HG02642 (cell line): ENCODE data around the gene SERPINB1.
"Not testable (repeated sequence)": the region's sequence is repeated elsewhere in the genome, so short reads cannot be mapped to it uniquely, and the experiment has no call there.

Experiments used
- ATAC-seq: cut with Tn5 transposase; IDR thresholded peaks from one replicate; pipeline ENCODE4 v1.9.1; 2021; ENCODE audit warnings: mild to moderate bottlenecking; ENCODE audit not compliant: unreplicated experiment, poor library complexity

The SERPINB1 gene

DNA sequence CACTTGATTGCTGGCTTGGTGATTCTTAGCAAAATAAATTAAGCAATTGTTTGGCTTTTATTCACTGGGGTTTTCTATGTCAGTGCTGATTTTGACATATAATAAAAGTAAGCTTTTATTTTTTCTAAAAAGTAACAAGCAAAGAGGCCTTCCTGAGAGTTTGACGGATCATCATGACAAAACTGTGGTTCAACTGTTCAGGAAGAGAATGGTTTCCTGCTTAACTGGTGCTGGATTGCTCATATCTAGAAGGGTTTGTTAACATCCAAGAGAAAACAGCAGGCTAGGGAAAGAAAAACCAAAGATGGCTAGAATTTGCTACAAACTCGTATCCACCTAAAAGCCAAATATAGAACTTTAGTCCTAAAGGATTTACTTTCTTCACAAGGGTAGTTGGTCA is 21.2 kb downstream of the SERPINB1 start:
- no peak for ATAC-seq

DNA sequence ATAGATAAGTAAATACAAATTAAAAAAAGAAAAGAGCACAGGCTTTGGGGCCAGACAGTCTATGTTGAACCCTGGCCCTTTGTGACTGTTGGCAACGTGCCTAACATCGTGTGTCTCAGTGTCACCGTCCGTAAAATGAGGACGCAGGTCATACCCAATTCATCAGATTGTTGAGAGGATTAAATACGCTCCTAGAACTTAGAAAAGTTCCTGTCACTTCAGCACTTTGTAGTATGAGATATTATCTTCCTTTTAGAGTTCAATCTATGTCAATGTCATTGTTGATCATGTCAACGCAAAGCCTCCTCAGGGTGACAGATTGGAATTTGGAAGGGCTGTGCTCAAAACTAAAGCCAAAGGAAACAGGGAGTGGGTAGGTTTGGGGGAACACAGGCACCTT is 21.7 kb downstream of the SERPINB1 start:
- no peak for ATAC-seq

DNA sequence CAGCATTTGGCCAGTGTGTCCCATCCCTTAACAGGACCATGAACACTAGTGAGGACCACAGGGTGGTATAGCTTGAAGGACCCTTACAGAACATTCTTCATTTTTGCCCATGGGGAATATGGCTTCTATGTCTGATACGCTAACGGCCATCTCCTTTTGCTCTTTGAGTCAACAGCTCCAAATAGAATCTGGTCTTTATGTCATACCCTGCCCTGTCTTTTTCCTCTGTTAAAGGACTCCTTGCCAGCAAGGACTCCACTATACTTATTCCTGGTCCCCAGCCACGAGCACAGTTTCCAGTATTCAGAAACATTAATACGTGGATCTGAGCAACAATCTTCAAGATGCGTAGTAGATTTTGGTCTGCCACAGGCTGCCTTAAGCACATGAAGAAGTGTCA is 22.5 kb downstream of the SERPINB1 start:
- ATAC-seq: no peak

GRCh38 chr6:2818593-2818992 is 23.1 kb downstream of the SERPINB1 start:
- no peak for ATAC-seq

DNA sequence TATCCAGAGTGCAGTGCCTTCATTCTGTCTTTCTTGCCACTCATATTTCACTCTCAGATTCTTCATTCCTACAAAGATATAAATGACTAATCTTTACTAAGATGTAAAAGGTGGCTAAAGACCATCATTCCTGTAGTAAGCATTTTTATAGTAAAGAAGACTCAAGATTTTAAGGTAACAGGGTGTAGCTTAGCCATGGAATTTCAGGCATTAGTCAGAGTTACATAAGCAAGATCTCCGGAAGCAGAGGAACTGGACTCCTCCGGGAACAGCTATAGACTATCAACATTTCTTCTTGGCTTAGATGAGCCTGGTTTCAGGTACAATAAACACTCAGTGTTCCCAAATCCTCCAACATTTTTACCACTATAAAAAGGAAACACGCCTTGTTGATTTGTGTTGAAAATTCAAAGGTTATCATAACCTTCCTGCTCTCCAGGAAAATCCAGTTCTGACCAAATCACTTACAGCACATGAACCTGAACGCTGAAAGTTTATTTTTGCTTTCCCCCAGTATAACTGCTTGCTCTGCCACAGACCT is 23.7 kb downstream of the SERPINB1 start:
- no peak for ATAC-seq

GRCh38 chr6:2816158-2816557 is 25.5 kb downstream of the SERPINB1 start:
- no peak for ATAC-seq

GRCh38 chr6:2812695-2813094 is 29.0 kb downstream of the SERPINB1 start:
- no peak for ATAC-seq

GRCh38 chr6:2810092-2810671 is 31.5 kb downstream of the SERPINB1 start:
- ATAC-seq: no peak

DNA sequence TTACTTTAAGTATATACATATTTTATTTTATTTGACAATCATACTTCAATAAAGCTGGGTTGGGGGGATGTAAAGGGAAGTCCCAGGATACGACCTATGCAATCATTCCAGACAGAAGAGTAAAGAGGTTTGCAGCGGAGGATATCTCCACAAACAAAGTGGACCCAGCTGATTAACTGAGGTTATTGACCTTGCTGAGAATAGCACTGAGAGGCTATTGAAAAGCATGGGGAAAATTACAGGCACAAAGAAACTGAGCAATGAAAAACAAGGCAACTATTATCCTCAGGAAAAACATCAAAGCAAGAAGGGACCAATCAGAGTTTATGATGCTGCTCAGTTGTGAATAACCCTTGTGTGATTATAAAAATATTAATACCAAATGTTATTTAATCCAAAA is 32.6 kb downstream of the SERPINB1 start:
- no peak for ATAC-seq

DNA sequence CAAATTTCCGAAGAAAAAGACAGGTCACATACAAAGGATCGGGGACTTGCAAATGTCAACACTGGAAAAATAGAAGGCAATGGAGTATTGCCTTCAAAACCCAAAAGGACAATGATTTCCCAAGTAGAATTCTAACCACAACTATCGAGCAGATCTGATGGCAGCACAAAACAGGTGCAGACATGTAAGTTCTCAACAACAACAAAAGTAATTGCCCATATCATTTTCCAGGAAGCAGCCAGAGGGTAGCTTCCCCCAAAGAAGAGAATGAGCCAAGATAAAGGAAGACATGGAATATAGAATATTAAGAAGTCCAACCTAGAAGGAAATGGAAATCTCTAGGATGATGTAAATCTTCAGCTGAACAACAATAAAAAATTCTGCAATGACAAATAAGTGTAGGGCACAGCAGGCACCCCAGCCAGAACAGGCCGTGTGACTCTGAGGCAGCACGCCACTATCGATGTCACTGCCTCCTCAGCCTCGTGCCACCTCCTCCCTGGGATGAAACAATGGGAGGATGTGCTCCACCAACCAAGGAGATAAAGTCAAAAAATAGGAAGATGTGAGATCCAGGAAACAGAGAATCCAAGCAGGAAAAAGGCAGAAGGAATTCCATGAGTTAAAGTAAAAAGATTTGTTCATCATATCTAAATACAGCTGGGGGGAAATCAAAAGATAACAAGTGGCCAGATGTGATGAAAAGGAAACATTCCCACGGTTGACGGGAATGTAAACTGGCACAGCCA is 34.1 kb downstream of the SERPINB1 start:
- ATAC-seq: no peak

GRCh38 chr6:2806644-2807043 is 35.0 kb downstream of the SERPINB1 start:
- no peak for ATAC-seq

- ATAC-seq: no peak
Measured at GRCh38 chr6:2805031-2805430, 36.6 kb downstream of the SERPINB1 start.

DNA sequence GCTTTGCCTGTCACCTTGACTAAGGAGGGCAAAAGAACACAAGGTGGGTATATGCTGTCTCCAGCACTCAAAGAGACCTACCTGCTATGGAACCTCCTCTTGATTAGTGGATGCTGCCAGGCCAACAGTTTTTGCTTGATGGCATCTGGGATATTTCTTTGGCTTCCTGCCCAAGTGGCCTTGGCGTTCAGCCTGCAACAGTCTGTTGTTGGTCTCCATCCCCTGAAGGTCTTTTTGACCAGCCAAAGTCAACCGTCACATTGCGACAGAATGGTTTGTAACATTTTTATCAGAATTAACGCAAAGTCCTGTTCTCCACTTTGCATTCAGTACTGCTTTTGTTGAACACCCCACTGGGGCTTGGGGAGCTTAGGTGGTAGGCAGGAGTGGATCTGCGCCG is 37.1 kb downstream of the SERPINB1 start:
- no peak for ATAC-seq

GRCh38 chr6:2803731-2804429 is 37.8 kb downstream of the SERPINB1 start:
- no peak for ATAC-seq

DNA sequence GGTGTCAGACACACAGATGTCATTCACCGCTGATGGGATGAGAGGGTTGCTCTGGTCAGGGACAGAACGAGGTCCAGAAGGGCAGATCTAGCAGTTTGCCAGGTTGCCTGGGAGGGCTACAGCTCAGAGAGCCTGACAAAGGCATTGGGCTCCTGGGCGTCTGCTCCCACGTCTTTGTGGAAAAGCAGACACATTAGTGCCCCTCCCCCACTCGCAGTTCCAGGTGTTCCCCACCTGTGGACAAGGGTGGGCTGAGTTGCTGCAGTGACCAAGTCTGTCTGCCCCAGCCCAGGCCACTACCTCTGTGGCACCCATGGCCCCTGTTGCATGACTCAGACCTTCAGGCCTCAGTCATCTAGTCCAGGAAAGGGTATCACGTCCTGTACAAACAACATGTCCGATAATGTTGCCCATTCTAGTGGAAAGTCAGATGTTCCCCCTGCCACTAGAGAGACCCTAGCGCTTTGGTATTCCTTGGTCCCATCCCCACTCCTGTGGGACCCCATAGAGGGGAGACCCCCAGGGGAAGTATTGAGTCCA is 39.1 kb downstream of the SERPINB1 start:
- ATAC-seq: no peak

DNA sequence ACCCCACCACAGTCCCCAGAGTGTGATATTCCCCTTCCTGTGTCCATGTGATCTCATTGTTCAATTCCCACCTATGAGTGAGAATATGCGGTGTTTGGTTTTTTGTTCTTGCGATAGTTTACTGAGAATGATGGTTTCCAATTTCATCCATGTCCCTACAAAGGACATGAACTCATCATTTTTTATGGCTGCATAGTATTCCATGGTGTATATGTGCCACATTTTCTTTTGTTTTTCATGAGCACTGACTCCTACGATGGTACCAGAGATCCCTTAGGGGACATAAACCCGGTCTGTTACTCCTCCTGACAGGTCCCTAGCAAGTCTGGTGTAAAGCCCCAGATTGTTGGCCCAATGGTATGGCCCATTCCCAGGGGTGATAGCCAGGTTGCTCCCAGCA is 40.0 kb downstream of the SERPINB1 start:
- ATAC-seq: not testable (repeated sequence)

DNA sequence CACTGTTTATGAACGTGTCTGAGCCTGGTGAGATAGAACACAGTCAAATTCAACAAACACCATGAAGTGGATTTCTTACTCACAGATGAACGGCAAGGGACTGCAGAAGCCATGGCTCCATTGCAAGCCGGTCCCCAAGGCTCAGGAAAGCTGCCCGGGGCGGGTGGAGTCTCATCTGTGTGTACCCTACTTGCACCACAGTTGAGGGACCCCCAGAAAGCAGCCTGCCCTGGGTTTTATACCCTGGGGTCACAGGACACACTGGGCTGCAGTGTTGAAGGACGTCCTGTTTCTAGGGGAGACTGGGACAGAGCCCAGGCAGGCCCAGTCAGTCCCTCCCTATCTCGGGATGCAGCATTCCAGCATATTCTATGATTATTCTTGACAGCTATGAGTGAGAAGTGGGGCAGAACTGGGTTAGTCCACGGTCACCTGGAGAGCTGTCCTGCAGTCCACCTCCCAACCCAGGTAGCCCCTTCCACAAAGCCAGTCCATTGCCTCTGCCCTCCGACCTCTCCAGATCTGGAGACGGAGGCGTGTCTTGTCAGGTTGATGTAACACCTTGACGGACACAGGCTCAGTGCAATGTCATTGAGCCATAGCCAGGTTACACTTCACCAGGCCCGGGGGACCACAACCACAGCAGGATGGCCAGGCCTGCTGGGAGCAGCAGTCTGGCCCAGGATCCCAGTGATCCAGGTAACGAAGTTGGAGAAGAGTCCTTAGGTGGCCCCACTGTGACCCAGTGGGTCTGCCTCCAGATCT is 40.9 kb downstream of the SERPINB1 start:
- ATAC-seq: no peak

GRCh38 chr6:2799936-2800527 is 41.6 kb downstream of the SERPINB1 start:
- no peak for ATAC-seq

DNA sequence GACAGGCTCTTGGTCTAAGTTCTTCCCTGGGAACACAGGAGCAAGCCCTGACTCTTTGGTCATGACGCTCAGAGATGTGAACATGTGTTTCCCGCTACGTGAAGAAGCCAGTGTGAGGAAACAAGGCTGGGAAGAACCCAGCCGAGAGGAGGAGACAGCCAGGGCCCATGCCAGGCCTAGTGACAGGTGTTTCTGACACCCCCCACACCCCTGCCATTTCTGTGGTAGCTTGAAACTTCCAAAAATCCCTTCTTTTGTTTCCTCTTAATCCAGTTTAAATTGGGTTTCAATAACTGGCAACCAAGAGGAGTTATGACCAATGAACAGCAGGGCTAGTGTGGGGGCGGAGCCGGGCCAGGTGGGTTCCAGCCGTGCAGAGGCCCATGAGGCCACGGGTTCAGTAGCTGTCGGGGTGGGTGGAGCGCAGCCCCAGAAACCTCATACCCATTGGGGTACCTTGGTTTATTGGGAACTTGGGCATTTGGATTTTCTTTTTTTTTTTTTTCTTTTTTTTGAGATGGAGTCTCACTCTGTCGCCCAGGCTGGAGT is 43.0 kb downstream of the SERPINB1 start:
- ATAC-seq: no peak

- no peak for ATAC-seq
Measured at GRCh38 chr6:2797564-2798031, 44.1 kb downstream of the SERPINB1 start.
